B cell (primary cell): Measurements from ENCODE around the gene PFAS. TPM values are rescaled to one million over a fixed set of nuclear protein-coding genes. Genes with fewer than 3 reads are reported as not detected.

Experiments
- ATAC-seq: fragments of 200-7000 bp; cut with Tn5 transposase; one replicate; pipeline ENCODE4 v1.10.0; 2021; ENCODE audit warnings: low read depth, mild to moderate bottlenecking, moderate number of reproducible peaks, moderate library complexity
- CTCF ChIA-PET: fragments of 350-600 bp; sonication (Branson Sonifier 250); formaldehyde crosslinking; loops from one replicate; lab custom pipeline; 2021; ENCODE audit warnings: antibody characterized with exemption, inconsistent platforms; lab: Charles Lee
- POLR2A ChIA-PET: fragments of 350-600 bp; sonication (Branson Sonifier 250); formaldehyde crosslinking; loops from one replicate; lab custom pipeline; 2021; ENCODE audit warnings: antibody characterized with exemption; lab: Charles Lee
- DNase-seq: peaks from one replicate; pipeline ENCODE4 v3.0.0; 2013
- H2AFZ ChIP-seq: 2 replicates; pipeline ENCODE4 v1.6.1; 2012; ENCODE audit warnings: mild to moderate bottlenecking, low read depth, low read length; ENCODE audit not compliant: insufficient read depth, poor library complexity, severe bottlenecking
- H3K27ac ChIP-seq, 2 donors: 1 replicate in 1 of 2; 2 replicates in 1 of 2; pipeline ENCODE4 v1.5.1; 2012 to 2013; ENCODE audit warnings: low read length in 2 of 2, mild to moderate bottlenecking in 2 of 2, moderate library complexity in 1 of 2
- H3K27me3 ChIP-seq, 4 experiments: fragments of 200-600 bp in 1 of 4; sonication (generic) in 1 of 4; replicated peaks in 1 of 4; 1 replicate in 2 of 4; 2 replicates in 2 of 4; pipeline versions ENCODE4 v1.6.1 to v1.7.0; 2013 to 2016; ENCODE audit warnings: low read length in 3 of 4, mild to moderate bottlenecking in 2 of 4, mixed read lengths in 1 of 4, moderate library complexity in 1 of 4; ENCODE audit not compliant: insufficient read depth in 4 of 4, control insufficient read depth in 3 of 4; ENCODE audit errors: control extremely low read depth in 1 of 4
- H3K36me3 ChIP-seq, 2 experiments: replicated peaks in 1 of 2; 1 replicate in 1 of 2; 2 replicates in 1 of 2; pipeline versions ENCODE4 v1.6.1 to v1.7.1; 2013; ENCODE audit warnings: low read length in 1 of 2; ENCODE audit not compliant: insufficient read depth in 2 of 2, control insufficient read depth in 1 of 2; ENCODE audit errors: control extremely low read depth in 1 of 2, extremely low read depth in 1 of 2
- H3K4me1 ChIP-seq, 2 donors: fragments of 200-600 bp in 1 of 2; sonication (generic) in 1 of 2; 1 replicate in 1 of 2; 2 replicates in 1 of 2; pipeline versions ENCODE4 v1.5.1 to v1.6.1; 2013 to 2017; ENCODE audit warnings: low read length in 2 of 2; ENCODE audit not compliant: control insufficient read depth in 2 of 2, insufficient read depth in 2 of 2
- H3K4me2 ChIP-seq: replicated peaks from 2 replicates; pipeline ENCODE3; 2012; ENCODE audit warnings: mild to moderate bottlenecking, low read depth, low read length; ENCODE audit not compliant: poor library complexity, severe bottlenecking
- H3K4me3 ChIP-seq, 5 experiments: fragments of 200-600 bp in 1 of 5; sonication (generic) in 1 of 5; 1 replicate in 3 of 5; 2 replicates in 2 of 5; pipeline versions ENCODE4 v1.5.1 to v1.7.0; 2011 to 2016; ENCODE audit warnings: low read length in 4 of 5, mild to moderate bottlenecking in 4 of 5, low read depth in 2 of 5, control low read depth in 1 of 5, moderate library complexity in 1 of 5; ENCODE audit not compliant: insufficient read depth in 1 of 5; ENCODE audit errors: control extremely low read depth in 1 of 5, extremely low read depth in 1 of 5
- H3K79me2 ChIP-seq: fragments of 200-600 bp; sonication (generic); one replicate; pipeline ENCODE4 v1.6.0; 2016; ENCODE audit warnings: low read length; ENCODE audit not compliant: control insufficient read depth, insufficient read depth
- H3K9ac ChIP-seq: fragments of 200-600 bp; sonication (generic); 2 replicates; pipeline ENCODE4 v1.6.1; 2017; ENCODE audit warnings: mild to moderate bottlenecking, low read length, moderate library complexity
- H3K9me3 ChIP-seq, 3 donors: one replicate each; pipeline versions ENCODE4 v1.6.1 to v1.7.1; 2013; ENCODE audit warnings: low read length in 2 of 3; ENCODE audit not compliant: control insufficient read depth in 2 of 3, insufficient read depth in 1 of 3; ENCODE audit errors: control extremely low read depth in 1 of 3
- H4K20me1 ChIP-seq: 2 replicates; pipeline ENCODE4 v1.6.0; 2012; ENCODE audit warnings: mild to moderate bottlenecking, low read length; ENCODE audit not compliant: insufficient read depth, control insufficient read depth, poor library complexity, severe bottlenecking
- H3K27ac Mint-ChIP-seq: one replicate; pipeline ENCODE4 v1.8.0; 2021; ENCODE audit warnings: mixed read lengths
- H3K27me3 Mint-ChIP-seq: one replicate; pipeline ENCODE4 v1.8.0; 2021; ENCODE audit warnings: mixed read lengths
- H3K4me1 Mint-ChIP-seq: one replicate; pipeline ENCODE4 v1.8.0; 2021; ENCODE audit warnings: mixed read lengths
- H3K4me3 Mint-ChIP-seq: one replicate; pipeline ENCODE4 v1.8.0; 2021; ENCODE audit warnings: mixed read lengths
- H3K9me3 Mint-ChIP-seq: one replicate; pipeline ENCODE4 v1.8.0; 2022; ENCODE audit warnings: mixed read lengths; ENCODE audit not compliant: insufficient read depth
- EZH2 ChIP-seq: IDR thresholded peaks from 2 replicates; pipeline ENCODE4 v1.6.1; 2012; ENCODE audit warnings: borderline replicate concordance, low read depth, mild to moderate bottlenecking, moderate library complexity, low read length; ENCODE audit not compliant: insufficient read depth, poor library complexity, severe bottlenecking
- WGBS: methylation state at CpG from one replicate; pipeline ENCODE4 v1.1.5; 2013; ENCODE audit warnings: missing lambda C conversion rate; ENCODE audit not compliant: insufficient coverage; 5-methylcytosine and 5-hydroxymethylcytosine counted together
- intact Hi-C: fragments of 100-400 bp; cut with micrococcal nuclease; formaldehyde crosslinking; loops from one replicate; pipeline ENCODE4 v1.10.0; 2022
- polyA plus RNA-seq: library from polyadenylated mRNA; depleted of rRNA; stranded (reverse); fragments of >200 nt; gene quantifications from 2 replicates; pipeline ENCODE4 v1.2.3, GENCODE V29; 2012
- total RNA-seq, 2 donors: library from RNA; stranded (reverse); fragments of 120-200 nt in 1 of 2; gene quantifications; 1 replicate in 1 of 2; 2 replicates in 1 of 2; pipeline versions ENCODE4 v1.2.3 to v1.2.4, GENCODE V29; 2013 to 2022
- TF ChIP-seq, protein P1 (sequence below): fragments of 200-600 bp; IDR thresholded peaks from one replicate; pipeline ENCODE4 v1.8.0; 2022; ENCODE audit warnings: antibody characterized with exemption, mild to moderate bottlenecking

PFAS gene
- total and polyA plus RNA-seq, 2 donors (not counting 1 experiment from before 2014, with no cell fraction given) = 22.3 to 65.5 TPM

DNA sequence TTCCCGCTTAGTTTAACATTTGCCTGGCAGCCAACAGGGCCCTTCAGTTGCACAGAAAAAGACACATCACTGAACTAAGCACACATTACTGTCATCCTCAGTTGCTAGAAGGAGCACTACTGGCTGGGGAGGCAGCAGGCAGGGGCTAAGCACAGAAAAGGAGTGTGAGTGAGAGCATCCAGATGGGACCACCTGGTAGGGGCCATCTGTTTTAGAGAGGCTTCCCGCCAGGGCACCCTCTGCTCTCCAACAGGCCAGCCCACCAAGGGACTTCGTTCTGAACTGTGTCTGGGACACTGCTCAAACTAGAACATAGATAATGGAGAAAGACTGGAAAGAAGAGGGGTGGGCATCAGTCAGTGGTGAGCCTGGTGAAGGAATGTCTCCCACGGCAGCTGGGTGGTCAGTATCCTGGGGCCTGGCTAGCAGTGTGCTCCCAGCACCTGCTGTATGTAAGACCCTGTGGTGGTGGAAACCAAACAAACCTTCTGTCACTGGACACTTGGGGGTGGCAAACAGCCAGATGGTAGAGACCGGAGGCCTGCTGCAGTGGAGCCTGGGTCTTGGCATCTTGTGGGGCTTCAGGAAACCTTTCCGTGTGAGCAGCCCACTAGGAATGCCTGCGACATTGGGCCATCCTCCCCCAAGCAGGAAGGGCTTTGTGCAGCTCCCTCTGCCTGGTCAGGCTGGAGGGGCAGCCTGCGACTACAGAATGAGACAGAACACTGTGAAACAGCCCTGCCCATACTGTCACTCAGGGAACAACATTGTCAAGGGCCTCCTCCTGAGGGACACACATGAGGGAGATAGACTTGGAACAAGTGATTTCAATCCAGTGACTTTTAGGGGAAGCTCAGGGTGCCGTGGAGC, 26.6 kb downstream of the PFAS start:
- Histone ChIP-seq H3K79me2 (no peaks in the 10 kb centered on the region), H3K4me1 (no peaks in the 10 kb centered on the region), H3K27me3 (no peaks in the 10 kb centered on the region), H2AFZ (no peak overlapping the region), H3K4me2 (no peak overlapping the region), H3K36me3 (no peaks in the 10 kb centered on the region), H3K27ac (no peak overlapping the region), H3K4me3 (no peak overlapping the region), H3K9ac (no peak overlapping the region), H4K20me1 (no peaks in the 10 kb centered on the region), H3K9me3 (no peaks in the 10 kb centered on the region)
- 93% methylated on average over 9 of the region's 9 CpGs for WGBS
- H3K27ac Mint-ChIP-seq = no peak overlapping the region
- DNase-seq (no peak), ATAC-seq (no peak)
- intact Hi-C loops = no loop called here
- H3K9me3 Mint-ChIP-seq = no peaks in the 10 kb centered on the region
- no peak for TF ChIP-seq EZH2
- TF ChIP-seq, protein P1, sequence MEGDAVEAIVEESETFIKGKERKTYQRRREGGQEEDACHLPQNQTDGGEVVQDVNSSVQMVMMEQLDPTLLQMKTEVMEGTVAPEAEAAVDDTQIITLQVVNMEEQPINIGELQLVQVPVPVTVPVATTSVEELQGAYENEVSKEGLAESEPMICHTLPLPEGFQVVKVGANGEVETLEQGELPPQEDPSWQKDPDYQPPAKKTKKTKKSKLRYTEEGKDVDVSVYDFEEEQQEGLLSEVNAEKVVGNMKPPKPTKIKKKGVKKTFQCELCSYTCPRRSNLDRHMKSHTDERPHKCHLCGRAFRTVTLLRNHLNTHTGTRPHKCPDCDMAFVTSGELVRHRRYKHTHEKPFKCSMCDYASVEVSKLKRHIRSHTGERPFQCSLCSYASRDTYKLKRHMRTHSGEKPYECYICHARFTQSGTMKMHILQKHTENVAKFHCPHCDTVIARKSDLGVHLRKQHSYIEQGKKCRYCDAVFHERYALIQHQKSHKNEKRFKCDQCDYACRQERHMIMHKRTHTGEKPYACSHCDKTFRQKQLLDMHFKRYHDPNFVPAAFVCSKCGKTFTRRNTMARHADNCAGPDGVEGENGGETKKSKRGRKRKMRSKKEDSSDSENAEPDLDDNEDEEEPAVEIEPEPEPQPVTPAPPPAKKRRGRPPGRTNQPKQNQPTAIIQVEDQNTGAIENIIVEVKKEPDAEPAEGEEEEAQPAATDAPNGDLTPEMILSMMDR = no peak
- H3K4me1 Mint-ChIP-seq = no peaks in the 10 kb centered on the region
- ChIA-PET CTCF (no interaction called here), POLR2A (no interaction called here)
- H3K27me3 Mint-ChIP-seq = no peaks in the 10 kb centered on the region
- no peak overlapping the region for H3K4me3 Mint-ChIP-seq

DNA sequence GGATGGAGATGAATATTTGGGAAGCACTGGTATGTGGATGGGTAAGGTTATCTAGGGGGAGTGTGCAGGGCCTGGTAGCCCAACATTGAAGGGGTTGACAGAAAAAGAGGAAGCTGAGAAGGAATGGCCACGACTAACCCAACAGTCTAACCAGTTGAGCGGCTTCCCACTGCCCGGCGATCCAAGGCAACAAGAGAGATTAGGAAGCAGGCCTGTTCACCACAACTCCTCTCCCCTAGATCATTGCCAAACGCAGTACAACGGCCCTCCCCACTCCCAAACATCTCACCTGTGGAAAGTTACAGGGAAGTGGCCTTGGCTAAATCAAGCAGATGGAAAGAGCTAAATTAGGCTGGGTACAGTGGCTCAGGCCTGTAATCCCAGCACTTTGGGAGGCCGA, 28.2 kb downstream of the PFAS start:
- ChIA-PET POLR2A (interaction anchor here (0.7 kb wide), 1 partner anchor 39 kb away, joined by 4 read pairs; no protein-coding TSS in a partner anchor), CTCF (no interaction called here)
- H3K4me2 ChIP-seq = no peak overlapping the region
- TF ChIP-seq, protein P1 = no peak
- no peak for TF ChIP-seq EZH2
- H3K27me3 ChIP-seq = no peaks in the 10 kb centered on the region
- no peaks in the 10 kb centered on the region for H3K4me1 ChIP-seq
- no peak overlapping the region for H3K9ac ChIP-seq
- no peaks in the 10 kb centered on the region for H3K79me2 ChIP-seq
- Mint-ChIP-seq H3K27me3 (no peaks in the 10 kb centered on the region), H3K9me3 (no peaks in the 10 kb centered on the region), H3K4me3 (no peak overlapping the region), H3K4me1 (no peaks in the 10 kb centered on the region), H3K27ac (no peak overlapping the region)
- no peak for ATAC-seq
- intact Hi-C loops = no loop called here
- no peaks in the 10 kb centered on the region for H3K9me3 ChIP-seq
- no peak overlapping the region for H2AFZ ChIP-seq
- H3K36me3 ChIP-seq = no peaks in the 10 kb centered on the region
- no peaks in the 10 kb centered on the region for H4K20me1 ChIP-seq
- no peak overlapping the region for H3K27ac ChIP-seq
- no peak for DNase-seq
- no peak overlapping the region for H3K4me3 ChIP-seq
- WGBS = 76% methylated on average over 2 of the region's 7 CpGs
